HEK293 (cell line): ENCODE results near the gene PLCG1.

Experiments
- CTCF ChIP-seq: fragments of 450-650 bp; formaldehyde crosslinking; IDR thresholded peaks from 2 replicates; pipeline ENCODE4 v1.5.1; 2016; ENCODE audit warnings: missing biosample characterization, missing genetic modification characterization
- ZFP3 ChIP-seq: fragments of 450-650 bp; formaldehyde crosslinking; IDR thresholded peaks from 2 replicates; pipeline ENCODE4 v1.5.1; 2016; ENCODE audit warnings: low read depth, missing biosample characterization, missing genetic modification characterization
- ZNF324 ChIP-seq: fragments of 450-650 bp; formaldehyde crosslinking; IDR thresholded peaks from 2 replicates; pipeline ENCODE4 v1.5.1; 2016; ENCODE audit warnings: missing biosample characterization, missing genetic modification characterization

GRCh38 chr20:41175727-41176330, 38.5 kb downstream of the PLCG1 start:
- TF ChIP-seq CTCF (tag by site-specific recombination) (no peak), ZFP3 (tag by site-specific recombination) (no peak), ZNF324 (tag by site-specific recombination) (no peak)
